ENCODE data around the gene MTR.

Gene MTR

GRCh38 chr1:236865818-236866155 lies 70.7 kb downstream of the MTR start:
- Histone ChIP-seq H3K4me3 (ENCODE audit: low read depth in 1 of 2, low read length in 2 of 2) (no peak overlapping the region), H3K36me3 (ENCODE audit: control insufficient read depth in 1 of 2, insufficient read depth in 2 of 2, low read length in 2 of 2) (peaks cover 23 to 28% of the 10 kb centered on the region in 2 donors), H3K9me3 (ENCODE audit: control insufficient read depth in 1 of 2, low read length in 2 of 2) (no peaks in the 10 kb centered on the region), H3K27me3 (ENCODE audit: low read depth, low read length) (no peaks in the 10 kb centered on the region), H3K4me1 (ENCODE audit: control insufficient read depth in 1 of 2, insufficient read depth in 2 of 2, low read length in 2 of 2) (peaks cover 0 to 4% of the 10 kb centered on the region in 2 donors), H3K27ac (ENCODE audit: low read length) (no peak overlapping the region)

GRCh38 chr1:236868625-236869467 lies 73.8 kb downstream of the MTR start:
- no peaks in the 10 kb centered on the region for H3K27me3 ChIP-seq (ENCODE audit: low read depth, low read length)
- no peak overlapping the region for H3K27ac ChIP-seq (ENCODE audit: low read length)
- H3K9me3 ChIP-seq (ENCODE audit: control insufficient read depth in 1 of 2, low read length in 2 of 2), result no peaks in the 10 kb centered on the region
- H3K36me3 ChIP-seq (ENCODE audit: control insufficient read depth in 1 of 2, insufficient read depth in 2 of 2, low read length in 2 of 2), result peaks cover 17 to 22% of the 10 kb centered on the region in 2 donors
- no peaks in the 10 kb centered on the region for H3K4me1 ChIP-seq (ENCODE audit: control insufficient read depth in 1 of 2, insufficient read depth in 2 of 2, low read length in 2 of 2)
- no peak overlapping the region for H3K4me3 ChIP-seq (ENCODE audit: low read depth in 1 of 2, low read length in 2 of 2)

GRCh38 chr1:236869911-236870310 lies 74.8 kb downstream of the MTR start:
- Histone ChIP-seq H3K4me3 (ENCODE audit: low read depth in 1 of 2, low read length in 2 of 2) (no peak overlapping the region), H3K27ac (ENCODE audit: low read length) (peak overlapping the region; percentile 29), H3K27me3 (ENCODE audit: low read depth, low read length) (no peaks in the 10 kb centered on the region), H3K36me3 (ENCODE audit: control insufficient read depth in 1 of 2, insufficient read depth in 2 of 2, low read length in 2 of 2) (peaks cover 20 to 26% of the 10 kb centered on the region in 2 donors), H3K4me1 (ENCODE audit: control insufficient read depth in 1 of 2, insufficient read depth in 2 of 2, low read length in 2 of 2) (no peaks in the 10 kb centered on the region), H3K9me3 (ENCODE audit: control insufficient read depth in 1 of 2, low read length in 2 of 2) (no peaks in the 10 kb centered on the region)

- peak overlapping the region; percentile 29 for H3K27ac ChIP-seq (ENCODE audit: low read length)
- no peaks in the 10 kb centered on the region for H3K9me3 ChIP-seq (ENCODE audit: control insufficient read depth in 1 of 2, low read length in 2 of 2)
- no peak overlapping the region for H3K4me3 ChIP-seq (ENCODE audit: low read depth in 1 of 2, low read length in 2 of 2)
- peaks cover 21 to 32% of the 10 kb centered on the region in 2 donors for H3K36me3 ChIP-seq (ENCODE audit: control insufficient read depth in 1 of 2, insufficient read depth in 2 of 2, low read length in 2 of 2)
- no peaks in the 10 kb centered on the region for H3K27me3 ChIP-seq (ENCODE audit: low read depth, low read length)
- H3K4me1 ChIP-seq (ENCODE audit: control insufficient read depth in 1 of 2, insufficient read depth in 2 of 2, low read length in 2 of 2), result no peaks in the 10 kb centered on the region
Measured at GRCh38 chr1:236870721-236871120, 75.6 kb downstream of the MTR start.

GRCh38 chr1:236872075-236872666 lies 77.1 kb downstream of the MTR start:
- peaks cover 21 to 32% of the 10 kb centered on the region in 2 donors for H3K36me3 ChIP-seq (ENCODE audit: control insufficient read depth in 1 of 2, insufficient read depth in 2 of 2, low read length in 2 of 2)
- H3K9me3 ChIP-seq (ENCODE audit: control insufficient read depth in 1 of 2, low read length in 2 of 2), result no peaks in the 10 kb centered on the region
- H3K4me1 ChIP-seq (ENCODE audit: control insufficient read depth in 1 of 2, insufficient read depth in 2 of 2, low read length in 2 of 2), result no peaks in the 10 kb centered on the region
- no peak overlapping the region for H3K4me3 ChIP-seq (ENCODE audit: low read depth in 1 of 2, low read length in 2 of 2)
- H3K27ac ChIP-seq (ENCODE audit: low read length), result no peak overlapping the region
- no peaks in the 10 kb centered on the region for H3K27me3 ChIP-seq (ENCODE audit: low read depth, low read length)

GRCh38 chr1:236875975-236876374 lies 80.9 kb downstream of the MTR start:
- H3K27me3 ChIP-seq (ENCODE audit: low read depth, low read length), result no peaks in the 10 kb centered on the region
- H3K4me3 ChIP-seq (ENCODE audit: low read depth in 1 of 2, low read length in 2 of 2), result no peak overlapping the region
- H3K4me1 ChIP-seq (ENCODE audit: control insufficient read depth in 1 of 2, insufficient read depth in 2 of 2, low read length in 2 of 2), result no peaks in the 10 kb centered on the region
- H3K36me3 ChIP-seq (ENCODE audit: control insufficient read depth in 1 of 2, insufficient read depth in 2 of 2, low read length in 2 of 2), result peaks cover 18 to 34% of the 10 kb centered on the region in 2 donors
- no peak overlapping the region for H3K27ac ChIP-seq (ENCODE audit: low read length)
- H3K9me3 ChIP-seq (ENCODE audit: control insufficient read depth in 1 of 2, low read length in 2 of 2), result no peaks in the 10 kb centered on the region

GRCh38 chr1:236877661-236878060 lies 82.6 kb downstream of the MTR start:
- Histone ChIP-seq H3K36me3 (ENCODE audit: control insufficient read depth in 1 of 2, insufficient read depth in 2 of 2, low read length in 2 of 2) (peaks cover 18 to 38% of the 10 kb centered on the region in 2 donors), H3K27me3 (ENCODE audit: low read depth, low read length) (no peaks in the 10 kb centered on the region), H3K27ac (ENCODE audit: low read length) (no peak overlapping the region), H3K4me1 (ENCODE audit: control insufficient read depth in 1 of 2, insufficient read depth in 2 of 2, low read length in 2 of 2) (no peaks in the 10 kb centered on the region), H3K4me3 (ENCODE audit: low read depth in 1 of 2, low read length in 2 of 2) (no peak overlapping the region), H3K9me3 (ENCODE audit: control insufficient read depth in 1 of 2, low read length in 2 of 2) (no peaks in the 10 kb centered on the region)

GRCh38 chr1:236880209-236880608 lies 85.1 kb downstream of the MTR start:
- no peak overlapping the region for H3K4me3 ChIP-seq (ENCODE audit: low read depth in 1 of 2, low read length in 2 of 2)
- H3K27ac ChIP-seq (ENCODE audit: low read length), result no peak overlapping the region
- no peaks in the 10 kb centered on the region for H3K27me3 ChIP-seq (ENCODE audit: low read depth, low read length)
- H3K4me1 ChIP-seq (ENCODE audit: control insufficient read depth in 1 of 2, insufficient read depth in 2 of 2, low read length in 2 of 2), result no peaks in the 10 kb centered on the region
- H3K9me3 ChIP-seq (ENCODE audit: control insufficient read depth in 1 of 2, low read length in 2 of 2), result no peaks in the 10 kb centered on the region
- peaks cover 7 to 29% of the 10 kb centered on the region in 2 donors for H3K36me3 ChIP-seq (ENCODE audit: control insufficient read depth in 1 of 2, insufficient read depth in 2 of 2, low read length in 2 of 2)

- Histone ChIP-seq H3K27me3 (ENCODE audit: low read depth, low read length) (no peaks in the 10 kb centered on the region), H3K4me3 (ENCODE audit: low read depth in 1 of 2, low read length in 2 of 2) (no peak overlapping the region), H3K4me1 (ENCODE audit: control insufficient read depth in 1 of 2, insufficient read depth in 2 of 2, low read length in 2 of 2) (no peaks in the 10 kb centered on the region), H3K36me3 (ENCODE audit: control insufficient read depth in 1 of 2, insufficient read depth in 2 of 2, low read length in 2 of 2) (peaks cover 14 to 30% of the 10 kb centered on the region in 2 donors), H3K9me3 (ENCODE audit: control insufficient read depth in 1 of 2, low read length in 2 of 2) (no peaks in the 10 kb centered on the region), H3K27ac (ENCODE audit: low read length) (no peak overlapping the region)
Measured at GRCh38 chr1:236882678-236883077, 87.6 kb downstream of the MTR start.

- no peak overlapping the region for H3K4me3 ChIP-seq (ENCODE audit: low read depth in 1 of 2, low read length in 2 of 2)
- no peak overlapping the region for H3K27ac ChIP-seq (ENCODE audit: low read length)
- peaks cover 10 to 25% of the 10 kb centered on the region in 2 donors for H3K36me3 ChIP-seq (ENCODE audit: control insufficient read depth in 1 of 2, insufficient read depth in 2 of 2, low read length in 2 of 2)
- peaks cover 0 to 21% of the 10 kb centered on the region in 2 donors for H3K4me1 ChIP-seq (ENCODE audit: control insufficient read depth in 1 of 2, insufficient read depth in 2 of 2, low read length in 2 of 2)
- H3K9me3 ChIP-seq (ENCODE audit: control insufficient read depth in 1 of 2, low read length in 2 of 2), result no peaks in the 10 kb centered on the region
- no peaks in the 10 kb centered on the region for H3K27me3 ChIP-seq (ENCODE audit: low read depth, low read length)
Measured at GRCh38 chr1:236886199-236886598, 91.1 kb downstream of the MTR start.

GRCh38 chr1:236887081-236887480 lies 92.0 kb downstream of the MTR start:
- Histone ChIP-seq H3K4me3 (ENCODE audit: low read depth in 1 of 2, low read length in 2 of 2) (no peak overlapping the region), H3K36me3 (ENCODE audit: control insufficient read depth in 1 of 2, insufficient read depth in 2 of 2, low read length in 2 of 2) (peaks cover 17 to 30% of the 10 kb centered on the region in 2 donors), H3K4me1 (ENCODE audit: control insufficient read depth in 1 of 2, insufficient read depth in 2 of 2, low read length in 2 of 2) (peaks cover 0 to 30% of the 10 kb centered on the region in 2 donors), H3K27ac (ENCODE audit: low read length) (no peak overlapping the region), H3K27me3 (ENCODE audit: low read depth, low read length) (no peaks in the 10 kb centered on the region), H3K9me3 (ENCODE audit: control insufficient read depth in 1 of 2, low read length in 2 of 2) (no peaks in the 10 kb centered on the region)

Data from muscle layer of duodenum (tissue), 2 donors.